Panc1 (cell line): Measurements from ENCODE around the gene ART5. TPM values are rescaled to one million over a fixed set of nuclear protein-coding genes. Genes with fewer than 3 reads are reported as not detected.
A peak's percentile ranks its signal among the peaks of the same experiment; 100 is the strongest.

Experiments used
- ATAC-seq: fragments of 200-7000 bp; cut with Tn5 transposase; 2 replicates; pipeline ENCODE4 v1.9.1; 2020; ENCODE audit warnings: mild to moderate bottlenecking, moderate library complexity
- BruUV-seq: library from RNA; stranded (reverse); fragments of 400-500 nt; replicated peaks from 2 replicates; lab custom pipeline; 2021; lab: Mats Ljungman, UMichigan
- CTCF ChIA-PET: fragments of 300-600 bp; sonication (Branson Sonifier 250); formaldehyde crosslinking; loops from one replicate; lab custom pipeline; 2022; ENCODE audit warnings: antibody characterized with exemption; lab: Charles Lee
- POLR2A ChIA-PET: fragments of 300-600 bp; sonication (Branson Sonifier 250); formaldehyde crosslinking; loops from one replicate; lab custom pipeline; 2022; ENCODE audit warnings: antibody characterized with exemption; lab: Charles Lee
- DNase-seq: peaks from one replicate; pipeline ENCODE4 v3.0.0-alpha.2; 2010; ENCODE audit warnings: low read depth, low spot score
- H3K27ac ChIP-seq: 2 replicates; pipeline ENCODE4 v1.5.1; 2011; ENCODE audit warnings: mild to moderate bottlenecking, low read length, inconsistent platforms
- H3K27me3 ChIP-seq: fragments of 200-500 bp; sonication (Bioruptor generic); 2 replicates; pipeline ENCODE4 v1.6.0; 2014; ENCODE audit warnings: low read length, inconsistent platforms; ENCODE audit not compliant: control insufficient read depth, insufficient read depth
- H3K36me3 ChIP-seq: fragments of 200-500 bp; sonication (Bioruptor generic); 2 replicates; pipeline ENCODE4 v1.5.1; 2014; ENCODE audit warnings: inconsistent platforms, mild to moderate bottlenecking, low read length, moderate library complexity; ENCODE audit not compliant: control insufficient read depth, insufficient read depth
- H3K4me1 ChIP-seq: 2 replicates; pipeline ENCODE4 v1.5.1; 2011; ENCODE audit warnings: inconsistent platforms, mild to moderate bottlenecking, low read length, moderate library complexity; ENCODE audit not compliant: control insufficient read depth, insufficient read depth
- H3K4me3 ChIP-seq, 2 experiments: 2 replicates each; pipeline ENCODE4 v1.5.1; 2011 to 2012; ENCODE audit warnings: low read depth in 2 of 2, low read length in 2 of 2, mild to moderate bottlenecking in 2 of 2, inconsistent platforms in 1 of 2, moderate library complexity in 1 of 2
- H3K9me3 ChIP-seq: fragments of 200-500 bp; sonication (Bioruptor generic); 2 replicates; pipeline ENCODE4 v1.5.1; 2014; ENCODE audit warnings: low read depth, mild to moderate bottlenecking, inconsistent platforms, low read length, moderate library complexity; ENCODE audit not compliant: control insufficient read depth, insufficient read depth
- POLR2AphosphoS5 ChIP-seq: IDR thresholded peaks from 2 replicates; pipeline ENCODE4 v1.6.1; 2012; ENCODE audit warnings: mild to moderate bottlenecking, low read depth, low read length, moderate library complexity
- SIN3A ChIP-seq: IDR thresholded peaks from 2 replicates; pipeline ENCODE4 v1.6.1; 2012; ENCODE audit warnings: low read depth, mild to moderate bottlenecking, low read length, moderate library complexity, borderline replicate concordance; ENCODE audit not compliant: insufficient read depth
- TCF7L2 ChIP-seq: IDR thresholded peaks from 2 replicates; pipeline ENCODE4 v1.6.1; 2011; ENCODE audit warnings: mild to moderate bottlenecking, low read depth, low read length, inconsistent platforms
- in situ Hi-C: cut with HindIII; loops from 2 replicates; pipeline ENCODE4 v1.10.0; 2016; ENCODE audit warnings: low sequenced_read_pairs, low pct_unique_long_range_greater_than_20kb
- intact Hi-C: fragments of 100-400 bp; cut with micrococcal nuclease; formaldehyde crosslinking; loops from one replicate; pipeline ENCODE4 v1.10.0; 2022; ENCODE audit not compliant: unreplicated experiment
- total RNA-seq: library from RNA; stranded (reverse); gene quantifications from one replicate; pipeline ENCODE4 v1.2.1, GENCODE V29; 2021; ENCODE audit not compliant: unreplicated experiment
- TF ChIP-seq, protein P1 (sequence below), 2 experiments: IDR thresholded peaks; 2 replicates each; pipeline ENCODE4 v1.6.1; 2011 to 2012; ENCODE audit warnings: low read depth in 2 of 2, control low read depth in 1 of 2, low read length in 1 of 2, mild to moderate bottlenecking in 1 of 2, moderate library complexity in 1 of 2; ENCODE audit not compliant: insufficient read depth in 1 of 2
- TF ChIP-seq, protein P2 (sequence below): fragments of 450-650 bp; IDR thresholded peaks from 2 replicates; pipeline ENCODE4 v1.5.1; 2017; ENCODE audit warnings: mild to moderate bottlenecking

The ART5 gene
- total RNA-seq, 1 experiment from 2014 or later = 12.8 TPM

- no peaks in the 10 kb centered on the region for H3K9me3 ChIP-seq
- POLR2A ChIA-PET = no interaction called here
- H3K4me1 ChIP-seq = no peaks in the 10 kb centered on the region
- no peak overlapping the region for H3K27ac ChIP-seq
- H3K36me3 ChIP-seq = peaks cover 61% of the 10 kb centered on the region
- no peaks in the 10 kb centered on the region for H3K27me3 ChIP-seq
- ATAC-seq (peak; percentile 20; the same call in 1 of the 2 replicates), DNase-seq (no peak)
- no TSS peak for BruUV-seq
- in situ Hi-C loops = no loop called here
- H3K4me3 ChIP-seq = no peak overlapping the region
- TF ChIP-seq POLR2AphosphoS5 = no peak
- no peak for TF ChIP-seq SIN3A
- TF ChIP-seq, protein P1, sequence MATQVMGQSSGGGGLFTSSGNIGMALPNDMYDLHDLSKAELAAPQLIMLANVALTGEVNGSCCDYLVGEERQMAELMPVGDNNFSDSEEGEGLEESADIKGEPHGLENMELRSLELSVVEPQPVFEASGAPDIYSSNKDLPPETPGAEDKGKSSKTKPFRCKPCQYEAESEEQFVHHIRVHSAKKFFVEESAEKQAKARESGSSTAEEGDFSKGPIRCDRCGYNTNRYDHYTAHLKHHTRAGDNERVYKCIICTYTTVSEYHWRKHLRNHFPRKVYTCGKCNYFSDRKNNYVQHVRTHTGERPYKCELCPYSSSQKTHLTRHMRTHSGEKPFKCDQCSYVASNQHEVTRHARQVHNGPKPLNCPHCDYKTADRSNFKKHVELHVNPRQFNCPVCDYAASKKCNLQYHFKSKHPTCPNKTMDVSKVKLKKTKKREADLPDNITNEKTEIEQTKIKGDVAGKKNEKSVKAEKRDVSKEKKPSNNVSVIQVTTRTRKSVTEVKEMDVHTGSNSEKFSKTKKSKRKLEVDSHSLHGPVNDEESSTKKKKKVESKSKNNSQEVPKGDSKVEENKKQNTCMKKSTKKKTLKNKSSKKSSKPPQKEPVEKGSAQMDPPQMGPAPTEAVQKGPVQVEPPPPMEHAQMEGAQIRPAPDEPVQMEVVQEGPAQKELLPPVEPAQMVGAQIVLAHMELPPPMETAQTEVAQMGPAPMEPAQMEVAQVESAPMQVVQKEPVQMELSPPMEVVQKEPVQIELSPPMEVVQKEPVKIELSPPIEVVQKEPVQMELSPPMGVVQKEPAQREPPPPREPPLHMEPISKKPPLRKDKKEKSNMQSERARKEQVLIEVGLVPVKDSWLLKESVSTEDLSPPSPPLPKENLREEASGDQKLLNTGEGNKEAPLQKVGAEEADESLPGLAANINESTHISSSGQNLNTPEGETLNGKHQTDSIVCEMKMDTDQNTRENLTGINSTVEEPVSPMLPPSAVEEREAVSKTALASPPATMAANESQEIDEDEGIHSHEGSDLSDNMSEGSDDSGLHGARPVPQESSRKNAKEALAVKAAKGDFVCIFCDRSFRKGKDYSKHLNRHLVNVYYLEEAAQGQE (IDR thresholded peaks at IDR 0.05; ENCODE audit: insufficient read depth in 1 of 2, low read depth in 2 of 2, low read length in 1 of 2) = no peak
- no peak for TF ChIP-seq TCF7L2
- TF ChIP-seq, protein P2, sequence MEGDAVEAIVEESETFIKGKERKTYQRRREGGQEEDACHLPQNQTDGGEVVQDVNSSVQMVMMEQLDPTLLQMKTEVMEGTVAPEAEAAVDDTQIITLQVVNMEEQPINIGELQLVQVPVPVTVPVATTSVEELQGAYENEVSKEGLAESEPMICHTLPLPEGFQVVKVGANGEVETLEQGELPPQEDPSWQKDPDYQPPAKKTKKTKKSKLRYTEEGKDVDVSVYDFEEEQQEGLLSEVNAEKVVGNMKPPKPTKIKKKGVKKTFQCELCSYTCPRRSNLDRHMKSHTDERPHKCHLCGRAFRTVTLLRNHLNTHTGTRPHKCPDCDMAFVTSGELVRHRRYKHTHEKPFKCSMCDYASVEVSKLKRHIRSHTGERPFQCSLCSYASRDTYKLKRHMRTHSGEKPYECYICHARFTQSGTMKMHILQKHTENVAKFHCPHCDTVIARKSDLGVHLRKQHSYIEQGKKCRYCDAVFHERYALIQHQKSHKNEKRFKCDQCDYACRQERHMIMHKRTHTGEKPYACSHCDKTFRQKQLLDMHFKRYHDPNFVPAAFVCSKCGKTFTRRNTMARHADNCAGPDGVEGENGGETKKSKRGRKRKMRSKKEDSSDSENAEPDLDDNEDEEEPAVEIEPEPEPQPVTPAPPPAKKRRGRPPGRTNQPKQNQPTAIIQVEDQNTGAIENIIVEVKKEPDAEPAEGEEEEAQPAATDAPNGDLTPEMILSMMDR = no peak
- intact Hi-C loops = no loop called here
- CTCF ChIA-PET = no interaction called here
These were observed 34.2 kb upstream of the ART5 start for GRCh38 chr11:3675971-3676370.

DNA sequence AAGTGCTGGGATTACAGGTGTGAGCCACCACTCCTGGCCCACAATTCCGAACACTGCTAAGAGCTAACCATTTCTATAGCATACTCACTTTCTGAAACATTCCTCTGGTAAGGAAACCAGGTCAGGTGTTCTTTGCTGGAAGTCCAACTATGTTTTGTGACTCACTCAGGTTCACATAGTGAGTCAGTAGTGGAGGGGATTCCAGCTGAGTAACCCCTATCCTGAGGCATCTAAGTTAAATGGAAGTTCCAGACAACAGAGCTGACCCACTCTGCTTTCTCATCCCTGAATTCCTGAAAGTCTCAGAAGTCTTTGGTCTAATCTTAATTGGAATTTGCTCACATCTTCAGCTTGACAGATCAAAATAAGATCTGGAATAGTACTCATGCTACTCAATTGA, 32.4 kb upstream of the ART5 start:
- CTCF ChIA-PET = no interaction called here
- H3K27me3 ChIP-seq = no peaks in the 10 kb centered on the region
- POLR2A ChIA-PET = no interaction called here
- peaks cover 47% of the 10 kb centered on the region for H3K36me3 ChIP-seq
- H3K4me1 ChIP-seq = no peaks in the 10 kb centered on the region
- no TSS peak for BruUV-seq
- DNase-seq (peak; percentile 82), ATAC-seq (peak; percentile 65)
- no peak overlapping the region for H3K4me3 ChIP-seq
- no peak overlapping the region for H3K27ac ChIP-seq
- intact Hi-C loops = no loop called here
- in situ Hi-C loops = no loop called here
- TF ChIP-seq POLR2AphosphoS5 = no peak
- no peak for TF ChIP-seq TCF7L2
- TF ChIP-seq, protein P2 = no peak
- no peak for TF ChIP-seq SIN3A
- TF ChIP-seq, protein P1 (IDR thresholded peaks at IDR 0.05; ENCODE audit: insufficient read depth in 1 of 2, low read depth in 2 of 2, low read length in 1 of 2) = no peak
- no peaks in the 10 kb centered on the region for H3K9me3 ChIP-seq
